ENCODE data around the gene ZGLP1.

ZGLP1 gene

DNA sequence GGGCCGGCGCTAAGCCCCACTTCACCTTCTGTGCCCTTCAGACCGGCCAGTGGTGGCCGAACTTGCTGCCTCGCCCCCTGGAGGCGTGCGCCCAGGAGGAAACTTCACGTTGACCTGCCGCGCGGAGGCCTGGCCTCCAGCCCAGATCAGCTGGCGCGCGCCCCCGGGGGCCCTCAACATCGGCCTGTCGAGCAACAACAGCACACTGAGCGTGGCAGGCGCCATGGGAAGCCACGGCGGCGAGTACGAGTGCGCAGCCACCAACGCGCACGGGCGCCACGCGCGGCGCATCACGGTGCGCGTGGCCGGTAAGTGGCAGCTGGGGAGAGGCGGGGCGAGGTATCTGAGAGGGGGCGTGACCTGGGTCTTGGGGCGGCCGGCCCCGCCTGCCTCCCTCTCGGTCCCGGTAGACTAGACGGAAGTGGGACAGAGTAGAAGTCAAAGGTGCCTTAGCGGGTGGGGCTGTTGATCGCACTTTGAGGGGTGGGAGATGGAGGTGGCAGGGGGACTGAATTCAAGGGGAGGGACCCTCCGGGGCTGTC lies 14.2 kb downstream of the ZGLP1 start:
- TF ChIP-seq, protein P1, sequence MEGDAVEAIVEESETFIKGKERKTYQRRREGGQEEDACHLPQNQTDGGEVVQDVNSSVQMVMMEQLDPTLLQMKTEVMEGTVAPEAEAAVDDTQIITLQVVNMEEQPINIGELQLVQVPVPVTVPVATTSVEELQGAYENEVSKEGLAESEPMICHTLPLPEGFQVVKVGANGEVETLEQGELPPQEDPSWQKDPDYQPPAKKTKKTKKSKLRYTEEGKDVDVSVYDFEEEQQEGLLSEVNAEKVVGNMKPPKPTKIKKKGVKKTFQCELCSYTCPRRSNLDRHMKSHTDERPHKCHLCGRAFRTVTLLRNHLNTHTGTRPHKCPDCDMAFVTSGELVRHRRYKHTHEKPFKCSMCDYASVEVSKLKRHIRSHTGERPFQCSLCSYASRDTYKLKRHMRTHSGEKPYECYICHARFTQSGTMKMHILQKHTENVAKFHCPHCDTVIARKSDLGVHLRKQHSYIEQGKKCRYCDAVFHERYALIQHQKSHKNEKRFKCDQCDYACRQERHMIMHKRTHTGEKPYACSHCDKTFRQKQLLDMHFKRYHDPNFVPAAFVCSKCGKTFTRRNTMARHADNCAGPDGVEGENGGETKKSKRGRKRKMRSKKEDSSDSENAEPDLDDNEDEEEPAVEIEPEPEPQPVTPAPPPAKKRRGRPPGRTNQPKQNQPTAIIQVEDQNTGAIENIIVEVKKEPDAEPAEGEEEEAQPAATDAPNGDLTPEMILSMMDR (IDR thresholded peaks at IDR 0.05; ENCODE audit: extremely low read depth, missing control alignments), result no peak
- peak; percentile 93 for DNase-seq (ENCODE audit: low spot score)

DNA sequence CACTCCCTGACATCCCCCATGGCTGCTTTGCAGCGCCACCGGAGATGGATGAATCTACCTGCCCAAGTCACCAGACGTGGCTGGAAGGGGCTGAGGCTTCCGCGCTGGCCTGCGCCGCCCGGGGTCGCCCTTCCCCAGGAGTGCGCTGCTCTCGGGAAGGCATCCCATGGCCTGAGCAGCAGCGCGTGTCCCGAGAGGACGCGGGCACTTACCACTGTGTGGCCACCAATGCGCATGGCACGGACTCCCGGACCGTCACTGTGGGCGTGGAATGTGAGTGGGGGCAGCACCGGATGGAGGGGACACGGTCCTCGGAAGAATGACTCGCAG lies 15.3 kb downstream of the ZGLP1 start:
- DNase-seq (ENCODE audit: low spot score), result no peak
- TF ChIP-seq, protein P1 (IDR thresholded peaks at IDR 0.05; ENCODE audit: extremely low read depth, missing control alignments), result peak; percentile 17

GRCh38 chr19:10293637-10294367 lies 15.8 kb downstream of the ZGLP1 start:
- TF ChIP-seq, protein P1 (IDR thresholded peaks at IDR 0.05; ENCODE audit: extremely low read depth, missing control alignments), result no peak
- DNase-seq (ENCODE audit: low spot score), result no peak

DNA sequence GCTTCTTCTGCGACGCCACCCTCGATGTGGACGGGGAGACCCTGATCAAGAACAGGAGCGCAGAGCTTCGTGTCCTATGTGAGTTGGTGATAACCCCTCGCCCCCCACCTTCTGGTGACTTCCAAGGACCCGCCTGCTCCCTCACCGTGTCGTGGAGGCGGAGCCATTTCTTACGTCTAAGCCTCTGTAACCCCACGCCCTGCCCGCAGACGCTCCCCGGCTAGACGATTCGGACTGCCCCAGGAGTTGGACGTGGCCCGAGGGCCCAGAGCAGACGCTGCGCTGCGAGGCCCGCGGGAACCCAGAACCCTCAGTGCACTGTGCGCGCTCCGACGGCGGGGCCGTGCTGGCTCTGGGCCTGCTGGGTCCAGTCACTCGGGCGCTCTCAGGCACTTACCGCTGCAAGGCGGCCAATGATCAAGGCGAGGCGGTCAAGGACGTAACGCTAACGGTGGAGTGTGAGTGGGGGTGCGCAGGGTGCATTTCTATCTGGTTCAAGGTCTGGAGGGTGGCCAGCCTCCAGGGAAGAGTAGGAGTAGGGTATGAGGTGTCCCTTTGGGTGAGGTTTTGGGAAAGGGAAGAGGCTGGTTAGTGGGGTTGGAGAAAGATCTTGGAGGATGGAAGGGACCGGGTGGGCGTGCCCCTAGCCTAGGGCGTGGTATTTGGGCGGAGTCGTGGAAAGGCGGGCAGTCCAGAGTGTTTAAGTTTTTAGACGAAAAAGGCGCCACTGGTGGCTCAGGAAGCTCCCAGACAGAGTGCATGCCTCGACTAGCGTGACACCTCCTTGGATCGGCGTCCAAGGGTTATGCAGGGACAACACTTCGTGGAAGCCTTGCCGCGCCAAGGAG lies 16.6 kb downstream of the ZGLP1 start:
- no peak for DNase-seq (ENCODE audit: low spot score)
- TF ChIP-seq, protein P1 (IDR thresholded peaks at IDR 0.05; ENCODE audit: extremely low read depth, missing control alignments), result no peak

- TF ChIP-seq, protein P1 (IDR thresholded peaks at IDR 0.05; ENCODE audit: extremely low read depth, missing control alignments), result no peak
- peak; percentile 93 for DNase-seq (ENCODE audit: low spot score)
Observed at GRCh38 chr19:10292206-10292788, 17.3 kb downstream of the ZGLP1 start.

DNA sequence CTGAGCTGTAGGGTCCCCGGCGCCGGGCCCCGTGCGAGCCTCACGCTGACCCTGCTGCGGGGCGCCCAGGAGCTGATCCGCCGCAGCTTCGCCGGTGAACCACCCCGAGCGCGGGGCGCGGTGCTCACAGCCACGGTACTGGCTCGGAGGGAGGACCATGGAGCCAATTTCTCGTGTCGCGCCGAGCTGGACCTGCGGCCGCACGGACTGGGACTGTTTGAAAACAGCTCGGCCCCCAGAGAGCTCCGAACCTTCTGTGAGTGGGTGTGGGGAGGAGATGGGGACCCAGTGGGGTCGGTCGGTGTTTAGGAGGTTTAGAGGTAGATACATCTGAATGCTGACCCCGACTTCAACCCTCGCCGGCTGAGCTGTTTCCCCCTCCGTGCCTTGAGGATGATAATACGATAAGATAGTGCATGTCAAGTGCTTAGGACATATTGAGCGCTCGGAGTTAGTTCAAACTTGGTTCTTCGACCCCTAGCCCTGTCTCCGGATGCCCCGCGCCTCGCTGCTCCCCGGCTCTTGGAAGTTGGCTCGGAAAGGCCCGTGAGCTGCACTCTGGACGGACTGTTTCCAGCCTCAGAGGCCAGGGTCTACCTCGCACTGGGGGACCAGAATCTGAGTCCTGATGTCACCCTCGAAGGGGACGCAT lies 17.9 kb downstream of the ZGLP1 start:
- no peak for DNase-seq (ENCODE audit: low spot score)

More for the DNA sequence above, 17.9 kb downstream of the ZGLP1 start:
- TF ChIP-seq, protein P1 (IDR thresholded peaks at IDR 0.05; ENCODE audit: extremely low read depth, missing control alignments), result no peak
